Midbrain (tissue), 1 donor: Measurements from ENCODE around the gene KCTD15.

Experiments used
- DNase-seq: peaks from one replicate; lab custom pipeline; 2025; lab: John Stamatoyannopoulos, UW

Gene KCTD15

DNA sequence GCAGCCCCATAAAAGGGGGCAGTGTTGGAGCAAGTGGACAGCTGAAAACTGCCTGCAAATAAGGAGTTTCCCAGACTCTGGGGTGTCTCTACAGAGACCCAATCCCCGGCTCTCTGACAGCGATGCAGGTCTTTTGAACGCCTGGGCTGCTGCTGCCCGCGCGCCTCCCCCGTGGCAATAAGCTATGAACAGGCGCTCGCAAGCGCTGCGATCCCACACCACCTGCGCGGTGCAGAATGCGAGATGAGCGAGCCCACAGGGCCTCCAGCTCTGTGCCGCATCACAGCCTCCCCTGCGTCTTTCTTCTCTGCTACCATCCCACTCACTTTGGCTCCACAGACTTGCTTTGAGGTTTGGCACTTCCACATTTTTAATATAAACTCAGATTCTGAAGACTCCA is 62.3 kb downstream of the KCTD15 start:
- DNase-seq: no peak

DNA sequence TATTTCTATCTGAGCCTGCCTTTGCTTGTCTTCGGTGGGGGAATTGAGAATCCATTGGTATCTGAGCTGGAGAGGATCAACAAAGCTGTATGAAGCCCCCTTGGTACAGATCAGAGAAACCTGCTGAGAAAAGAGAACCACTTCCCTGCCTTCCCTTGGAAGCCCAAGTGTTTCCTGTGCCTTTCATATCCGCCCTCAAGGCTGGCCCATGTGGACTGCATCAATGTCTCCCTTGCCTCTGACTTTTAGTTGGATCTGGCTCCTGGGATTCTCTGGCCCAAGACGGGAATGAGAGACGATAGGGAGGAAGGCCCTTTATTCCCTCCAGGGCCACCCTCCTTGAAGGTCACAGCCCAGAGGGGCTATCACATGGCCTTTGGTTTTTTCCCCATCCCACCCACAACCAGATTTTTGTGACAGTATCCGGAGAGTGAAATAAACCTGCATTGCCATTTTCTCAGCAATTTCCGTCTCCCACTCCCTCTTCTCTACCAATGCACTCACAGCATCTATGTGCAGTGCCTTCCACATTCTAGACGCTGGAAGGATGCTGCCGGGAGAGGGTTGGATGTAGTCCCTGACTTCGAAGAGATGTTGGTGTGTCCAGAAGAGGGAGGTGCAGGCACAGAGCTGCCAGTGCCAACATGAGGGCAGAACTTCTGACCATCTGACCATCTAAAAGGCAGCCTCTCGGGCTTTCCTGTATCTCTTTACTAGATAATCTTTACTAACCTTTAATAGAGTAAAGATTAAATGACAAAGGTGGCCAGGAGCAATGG is 63.8 kb downstream of the KCTD15 start:
- no peak for DNase-seq

GRCh38 chr19:33861950-33862349 is 65.3 kb downstream of the KCTD15 start:
- DNase-seq: no peak

DNA sequence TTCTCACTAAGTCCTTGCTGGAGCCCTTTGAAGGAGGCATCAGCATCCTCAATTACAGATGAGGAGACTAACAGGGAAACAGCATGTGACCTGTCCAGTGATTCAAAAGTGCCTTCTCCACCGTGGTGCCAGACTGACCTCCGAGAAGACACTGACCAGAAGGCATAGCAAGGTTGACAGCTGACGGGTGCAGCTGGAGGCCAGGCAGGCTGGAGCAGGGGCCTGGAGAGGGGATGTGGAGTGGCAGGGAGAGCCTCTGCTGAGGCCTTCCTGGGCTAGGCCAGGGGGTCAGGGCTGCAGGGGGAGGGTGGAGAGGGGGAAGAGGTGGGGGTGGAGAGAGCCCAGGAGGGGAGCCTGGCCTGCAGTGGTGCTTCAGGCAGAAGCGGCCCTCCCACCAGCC is 66.3 kb downstream of the KCTD15 start:
- no peak for DNase-seq

DNA sequence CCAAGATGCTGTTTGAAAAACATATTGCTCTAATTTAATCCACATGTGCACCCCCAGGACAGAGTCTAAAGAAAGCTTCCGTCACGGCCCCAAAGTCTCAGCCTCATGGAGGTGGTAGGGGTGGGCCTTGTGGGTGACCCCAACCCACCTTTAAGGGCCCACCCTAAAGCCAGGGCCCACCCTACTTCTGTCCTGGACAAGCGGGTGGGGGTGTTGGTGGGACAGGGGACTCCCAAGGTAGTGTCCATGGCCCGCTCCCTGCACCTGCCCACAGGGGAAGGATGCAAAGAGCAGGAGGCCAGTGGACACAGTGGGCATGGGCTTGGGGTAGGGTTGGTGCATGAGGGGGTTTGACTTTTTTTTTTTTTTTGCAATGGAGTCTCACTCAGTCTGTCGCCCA is 66.8 kb downstream of the KCTD15 start:
- no peak for DNase-seq

- no peak for DNase-seq
Measured at GRCh38 chr19:33864311-33864850, 67.7 kb downstream of the KCTD15 start.

DNA sequence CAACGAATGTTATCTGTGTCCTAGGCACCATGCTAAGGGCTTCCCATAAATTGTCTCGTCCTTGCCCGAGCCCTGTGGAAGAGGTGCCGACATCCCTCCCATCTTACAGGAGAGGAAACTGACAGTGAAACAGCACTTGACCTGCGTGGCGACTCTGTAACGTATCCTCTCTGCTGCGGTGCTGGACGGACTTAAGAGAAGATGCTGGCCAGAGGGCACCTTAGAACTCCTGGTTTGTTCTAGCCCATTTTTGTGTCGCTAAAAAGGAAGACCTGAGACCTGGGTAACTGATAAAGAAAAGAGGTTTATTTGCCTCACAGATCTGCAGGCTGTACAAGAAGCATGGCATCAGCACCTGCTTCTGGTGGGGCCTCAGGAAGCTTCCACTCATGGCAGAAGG is 68.6 kb downstream of the KCTD15 start:
- no peak for DNase-seq
